HEK293 (cell line): ENCODE measurements around the gene PHF21A.

Experiments
- CTCF ChIA-PET: fragments of 350-600 bp; formaldehyde crosslinking; extraction: SDS; loops from one replicate; lab custom pipeline; 2021; ENCODE audit warnings: antibody characterized with exemption; lab: Yijun Ruan, JAX
- POLR2A ChIA-PET: fragments of 300-600 bp; formaldehyde crosslinking; extraction: SDS; loops from one replicate; lab custom pipeline; 2020; ENCODE audit warnings: antibody characterized with exemption, inconsistent platforms; lab: Yijun Ruan, JAX
- H3K27ac ChIP-seq: fragments of 200-500 bp; sonication (Bioruptor generic); 2 replicates; pipeline ENCODE4 v1.5.1; 2014; ENCODE audit warnings: low read depth, low read length, control low read depth, inconsistent platforms; ENCODE audit errors: extremely low read depth
- H3K36me3 ChIP-seq, 2 experiments: fragments of 200-500 bp in 1 of 2; sonication (Bioruptor generic) in 1 of 2; 1 replicate in 1 of 2; 2 replicates in 1 of 2; pipeline ENCODE4 v1.5.1; 2014 to 2017; ENCODE audit warnings: inconsistent platforms in 2 of 2, low read length in 2 of 2; ENCODE audit not compliant: control insufficient read depth in 2 of 2, insufficient read depth in 1 of 2
- H3K4me1 ChIP-seq: fragments of 200-500 bp; sonication (Bioruptor generic); 2 replicates; pipeline ENCODE4 v1.5.1; 2014; ENCODE audit warnings: mild to moderate bottlenecking, low read length, inconsistent platforms; ENCODE audit not compliant: control insufficient read depth, insufficient read depth
- H3K4me3 ChIP-seq: 2 replicates; pipeline ENCODE4 v1.5.1; 2011; ENCODE audit warnings: low read depth, mild to moderate bottlenecking, control low read depth, low read length, moderate library complexity
- H3K9me3 ChIP-seq: fragments of 200-500 bp; sonication (Bioruptor generic); 2 replicates; pipeline ENCODE4 v1.5.1; 2014; ENCODE audit warnings: low read depth, low read length, inconsistent platforms; ENCODE audit not compliant: control insufficient read depth, insufficient read depth
- GLI2 ChIP-seq: fragments of 450-650 bp; formaldehyde crosslinking; IDR thresholded peaks from 2 replicates; pipeline ENCODE4; 2017; ENCODE audit warnings: missing biosample characterization, missing genetic modification characterization, low read depth, borderline replicate concordance
- HOXA7 ChIP-seq: sonication (generic); formaldehyde crosslinking; IDR thresholded peaks from 2 replicates; pipeline ENCODE4 v1.8.1; 2022; ENCODE audit warnings: missing genetic modification reagents, borderline replicate concordance
- KLF16 ChIP-seq: fragments of 450-650 bp; formaldehyde crosslinking; IDR thresholded peaks from 2 replicates; pipeline ENCODE4 v1.5.1; 2017; ENCODE audit warnings: missing biosample characterization, missing genetic modification characterization
- REPIN1 ChIP-seq: fragments of 450-650 bp; formaldehyde crosslinking; IDR thresholded peaks from 2 replicates; pipeline ENCODE4 v1.5.1; 2017; ENCODE audit warnings: missing biosample characterization, missing genetic modification characterization, low read depth
- SP3 ChIP-seq: fragments of 450-650 bp; formaldehyde crosslinking; IDR thresholded peaks from 2 replicates; pipeline ENCODE4 v1.5.1; 2016; ENCODE audit warnings: missing biosample characterization, missing genetic modification characterization
- YY1 ChIP-seq: fragments of 450-650 bp; formaldehyde crosslinking; IDR thresholded peaks from 2 replicates; pipeline ENCODE4 v1.5.1; 2018; ENCODE audit warnings: missing biosample characterization, missing genetic modification characterization
- ZBTB8A ChIP-seq: fragments of 450-650 bp; formaldehyde crosslinking; IDR thresholded peaks from 2 replicates; pipeline ENCODE4 v1.5.1; 2016; ENCODE audit warnings: missing biosample characterization, missing genetic modification characterization
- ZFP3 ChIP-seq: fragments of 450-650 bp; formaldehyde crosslinking; IDR thresholded peaks from 2 replicates; pipeline ENCODE4 v1.5.1; 2016; ENCODE audit warnings: low read depth, missing biosample characterization, missing genetic modification characterization
- ZNF112 ChIP-seq: fragments of 450-650 bp; formaldehyde crosslinking; IDR thresholded peaks from 2 replicates; pipeline ENCODE4 v1.5.0; 2017; ENCODE audit warnings: missing biosample characterization, missing genetic modification characterization
- ZNF174 ChIP-seq: fragments of 450-650 bp; formaldehyde crosslinking; IDR thresholded peaks from 2 replicates; pipeline ENCODE4 v1.5.0; 2017; ENCODE audit warnings: missing biosample characterization, mild to moderate bottlenecking, missing genetic modification characterization
- ZNF335 ChIP-seq: fragments of 450-650 bp; formaldehyde crosslinking; conservative IDR thresholded peaks from 2 replicates; pipeline ENCODE4 v1.5.1; 2016; ENCODE audit warnings: missing biosample characterization, missing genetic modification characterization
- ZNF354C ChIP-seq: fragments of 450-650 bp; formaldehyde crosslinking; IDR thresholded peaks from 2 replicates; pipeline ENCODE4 v1.5.1; 2016; ENCODE audit warnings: missing biosample characterization, missing genetic modification characterization, low read depth, borderline replicate concordance
- ZNF48 ChIP-seq: fragments of 450-650 bp; formaldehyde crosslinking; IDR thresholded peaks from 2 replicates; pipeline ENCODE4 v1.5.1; 2016; ENCODE audit warnings: missing biosample characterization, missing genetic modification characterization
- ZNF629 ChIP-seq: fragments of 450-650 bp; formaldehyde crosslinking; IDR thresholded peaks from 2 replicates; pipeline ENCODE4 v1.5.1; 2017; ENCODE audit warnings: missing biosample characterization, missing genetic modification characterization
- ZNF658 ChIP-seq: fragments of 450-650 bp; formaldehyde crosslinking; IDR thresholded peaks from 2 replicates; pipeline ENCODE4; 2016; ENCODE audit warnings: missing biosample characterization, missing genetic modification characterization
- ZNF837 ChIP-seq: fragments of 450-650 bp; formaldehyde crosslinking; IDR thresholded peaks from 2 replicates; pipeline ENCODE4 v1.5.1; 2016; ENCODE audit warnings: missing biosample characterization, missing genetic modification characterization
- TF ChIP-seq, protein P1 (sequence below): fragments of 450-650 bp; formaldehyde crosslinking; IDR thresholded peaks from 2 replicates; pipeline ENCODE4 v1.5.1; 2016; ENCODE audit warnings: missing biosample characterization, missing genetic modification characterization
- TF ChIP-seq, protein P2 (sequence below): fragments of 450-650 bp; formaldehyde crosslinking; IDR thresholded peaks from 2 replicates; pipeline ENCODE4 v1.5.1; 2016; ENCODE audit warnings: missing biosample characterization, missing genetic modification characterization, borderline replicate concordance
- TF ChIP-seq, protein P3 (sequence below): fragments of 450-650 bp; formaldehyde crosslinking; IDR thresholded peaks from 2 replicates; pipeline ENCODE4 v1.5.1; 2016; ENCODE audit warnings: missing biosample characterization, missing genetic modification characterization
- TF ChIP-seq, protein P4 (sequence below): fragments of 450-650 bp; formaldehyde crosslinking; conservative IDR thresholded peaks from 2 replicates; pipeline ENCODE4 v1.5.1; 2016; ENCODE audit warnings: low read depth, missing biosample characterization, missing genetic modification characterization
- TF ChIP-seq, protein P5 (sequence below): fragments of 450-650 bp; IDR thresholded peaks from 2 replicates; pipeline ENCODE4 v1.5.1; 2018; ENCODE audit warnings: missing biosample characterization, mild to moderate bottlenecking, missing genetic modification characterization

The PHF21A gene

DNA sequence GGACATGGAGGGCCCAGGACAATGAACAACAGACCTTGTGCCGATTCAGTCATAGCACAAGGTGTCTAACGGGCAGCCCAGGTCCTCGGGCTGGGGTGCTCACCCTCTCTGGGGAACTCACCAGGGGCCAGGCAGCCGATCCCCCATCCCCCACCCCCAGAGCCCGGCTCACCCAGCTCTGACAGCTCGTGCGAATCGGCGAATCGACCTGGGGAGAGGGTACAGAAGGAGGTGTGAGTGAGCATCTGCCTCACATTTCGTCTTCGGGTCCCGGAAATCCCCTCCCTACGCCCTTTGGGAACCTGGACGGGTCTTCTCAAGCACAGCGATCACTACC, 204.0 kb downstream of the PHF21A start (continued):
- TF ChIP-seq ZNF112 (tag by site-specific recombination) (no peak), REPIN1 (no peak), ZFP3 (tag by site-specific recombination) (no peak), GLI2 (tag by site-specific recombination) (no peak), ZNF658 (tag by site-specific recombination) (no peak), ZNF335 (no peak)

DNA sequence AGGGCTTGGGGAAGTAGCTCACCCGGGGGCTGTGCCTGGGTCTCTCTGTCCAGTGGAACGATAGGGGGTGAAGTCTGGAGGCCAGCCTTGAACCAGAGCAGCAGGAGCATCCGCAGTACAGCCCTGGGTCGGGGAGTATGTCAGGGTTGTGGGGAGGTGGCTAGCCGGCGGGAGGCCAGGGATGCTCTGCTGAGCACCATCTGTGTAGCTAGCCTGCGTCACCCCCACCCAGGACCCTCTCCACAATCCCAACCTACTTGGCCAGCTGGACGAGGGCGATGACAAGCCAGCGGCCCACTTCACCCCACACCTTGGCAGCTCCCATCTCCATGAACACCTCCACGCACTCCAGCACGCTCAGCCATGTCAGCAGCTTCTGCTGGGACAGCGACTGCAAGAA, 205.8 kb downstream of the PHF21A start:
- ChIA-PET POLR2A (interaction anchor here (0.7 kb wide), 1 partner anchor 8 kb away, joined by 3 read pairs; no protein-coding TSS in a partner anchor), CTCF (interaction anchor here (0.6 to 2.0 kb wide), 3 partner anchors 39 to 50 kb away, joined by 3 to 7 read pairs (median 3); no protein-coding TSS in a partner anchor)
- H3K27ac ChIP-seq = no peak overlapping the region
- H3K4me3 ChIP-seq = no peak overlapping the region
- no peaks in the 10 kb centered on the region for H3K9me3 ChIP-seq
- H3K4me1 ChIP-seq = no peaks in the 10 kb centered on the region; the same call in 1 of the 2 replicates
- H3K36me3 ChIP-seq = peaks cover 0 to 46% of the 10 kb centered on the region in 2 experiments; a peak in 2 of 3 replicates
- TF ChIP-seq, protein P1, sequence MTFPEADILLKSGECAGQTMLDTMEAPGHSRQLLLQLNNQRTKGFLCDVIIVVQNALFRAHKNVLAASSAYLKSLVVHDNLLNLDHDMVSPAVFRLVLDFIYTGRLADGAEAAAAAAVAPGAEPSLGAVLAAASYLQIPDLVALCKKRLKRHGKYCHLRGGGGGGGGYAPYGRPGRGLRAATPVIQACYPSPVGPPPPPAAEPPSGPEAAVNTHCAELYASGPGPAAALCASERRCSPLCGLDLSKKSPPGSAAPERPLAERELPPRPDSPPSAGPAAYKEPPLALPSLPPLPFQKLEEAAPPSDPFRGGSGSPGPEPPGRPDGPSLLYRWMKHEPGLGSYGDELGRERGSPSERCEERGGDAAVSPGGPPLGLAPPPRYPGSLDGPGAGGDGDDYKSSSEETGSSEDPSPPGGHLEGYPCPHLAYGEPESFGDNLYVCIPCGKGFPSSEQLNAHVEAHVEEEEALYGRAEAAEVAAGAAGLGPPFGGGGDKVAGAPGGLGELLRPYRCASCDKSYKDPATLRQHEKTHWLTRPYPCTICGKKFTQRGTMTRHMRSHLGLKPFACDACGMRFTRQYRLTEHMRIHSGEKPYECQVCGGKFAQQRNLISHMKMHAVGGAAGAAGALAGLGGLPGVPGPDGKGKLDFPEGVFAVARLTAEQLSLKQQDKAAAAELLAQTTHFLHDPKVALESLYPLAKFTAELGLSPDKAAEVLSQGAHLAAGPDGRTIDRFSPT (tag by site-specific recombination) = no peak
- TF ChIP-seq, protein P2, sequence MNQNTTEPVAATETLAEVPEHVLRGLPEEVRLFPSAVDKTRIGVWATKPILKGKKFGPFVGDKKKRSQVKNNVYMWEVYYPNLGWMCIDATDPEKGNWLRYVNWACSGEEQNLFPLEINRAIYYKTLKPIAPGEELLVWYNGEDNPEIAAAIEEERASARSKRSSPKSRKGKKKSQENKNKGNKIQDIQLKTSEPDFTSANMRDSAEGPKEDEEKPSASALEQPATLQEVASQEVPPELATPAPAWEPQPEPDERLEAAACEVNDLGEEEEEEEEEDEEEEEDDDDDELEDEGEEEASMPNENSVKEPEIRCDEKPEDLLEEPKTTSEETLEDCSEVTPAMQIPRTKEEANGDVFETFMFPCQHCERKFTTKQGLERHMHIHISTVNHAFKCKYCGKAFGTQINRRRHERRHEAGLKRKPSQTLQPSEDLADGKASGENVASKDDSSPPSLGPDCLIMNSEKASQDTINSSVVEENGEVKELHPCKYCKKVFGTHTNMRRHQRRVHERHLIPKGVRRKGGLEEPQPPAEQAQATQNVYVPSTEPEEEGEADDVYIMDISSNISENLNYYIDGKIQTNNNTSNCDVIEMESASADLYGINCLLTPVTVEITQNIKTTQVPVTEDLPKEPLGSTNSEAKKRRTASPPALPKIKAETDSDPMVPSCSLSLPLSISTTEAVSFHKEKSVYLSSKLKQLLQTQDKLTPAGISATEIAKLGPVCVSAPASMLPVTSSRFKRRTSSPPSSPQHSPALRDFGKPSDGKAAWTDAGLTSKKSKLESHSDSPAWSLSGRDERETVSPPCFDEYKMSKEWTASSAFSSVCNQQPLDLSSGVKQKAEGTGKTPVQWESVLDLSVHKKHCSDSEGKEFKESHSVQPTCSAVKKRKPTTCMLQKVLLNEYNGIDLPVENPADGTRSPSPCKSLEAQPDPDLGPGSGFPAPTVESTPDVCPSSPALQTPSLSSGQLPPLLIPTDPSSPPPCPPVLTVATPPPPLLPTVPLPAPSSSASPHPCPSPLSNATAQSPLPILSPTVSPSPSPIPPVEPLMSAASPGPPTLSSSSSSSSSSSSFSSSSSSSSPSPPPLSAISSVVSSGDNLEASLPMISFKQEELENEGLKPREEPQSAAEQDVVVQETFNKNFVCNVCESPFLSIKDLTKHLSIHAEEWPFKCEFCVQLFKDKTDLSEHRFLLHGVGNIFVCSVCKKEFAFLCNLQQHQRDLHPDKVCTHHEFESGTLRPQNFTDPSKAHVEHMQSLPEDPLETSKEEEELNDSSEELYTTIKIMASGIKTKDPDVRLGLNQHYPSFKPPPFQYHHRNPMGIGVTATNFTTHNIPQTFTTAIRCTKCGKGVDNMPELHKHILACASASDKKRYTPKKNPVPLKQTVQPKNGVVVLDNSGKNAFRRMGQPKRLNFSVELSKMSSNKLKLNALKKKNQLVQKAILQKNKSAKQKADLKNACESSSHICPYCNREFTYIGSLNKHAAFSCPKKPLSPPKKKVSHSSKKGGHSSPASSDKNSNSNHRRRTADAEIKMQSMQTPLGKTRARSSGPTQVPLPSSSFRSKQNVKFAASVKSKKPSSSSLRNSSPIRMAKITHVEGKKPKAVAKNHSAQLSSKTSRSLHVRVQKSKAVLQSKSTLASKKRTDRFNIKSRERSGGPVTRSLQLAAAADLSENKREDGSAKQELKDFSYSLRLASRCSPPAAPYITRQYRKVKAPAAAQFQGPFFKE = no peak
- TF ChIP-seq, protein P3, sequence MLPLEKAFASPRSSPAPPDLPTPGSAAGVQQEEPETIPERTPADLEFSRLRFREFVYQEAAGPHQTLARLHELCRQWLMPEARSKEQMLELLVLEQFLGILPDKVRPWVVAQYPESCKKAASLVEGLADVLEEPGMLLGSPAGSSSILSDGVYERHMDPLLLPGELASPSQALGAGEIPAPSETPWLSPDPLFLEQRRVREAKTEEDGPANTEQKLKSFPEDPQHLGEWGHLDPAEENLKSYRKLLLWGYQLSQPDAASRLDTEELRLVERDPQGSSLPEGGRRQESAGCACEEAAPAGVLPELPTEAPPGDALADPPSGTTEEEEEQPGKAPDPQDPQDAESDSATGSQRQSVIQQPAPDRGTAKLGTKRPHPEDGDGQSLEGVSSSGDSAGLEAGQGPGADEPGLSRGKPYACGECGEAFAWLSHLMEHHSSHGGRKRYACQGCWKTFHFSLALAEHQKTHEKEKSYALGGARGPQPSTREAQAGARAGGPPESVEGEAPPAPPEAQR (tag by site-specific recombination) = no peak
- TF ChIP-seq ZNF837 (tag by site-specific recombination) (no peak), ZNF629 (tag by site-specific recombination) (no peak), SP3 (tag by site-specific recombination) (no peak), ZNF335 (no peak), YY1 (tag by site-specific recombination) (no peak), ZNF354C (tag by site-specific recombination) (no peak), HOXA7 (CRISPR knock-in tag) (no peak), ZNF48 (no peak), KLF16 (tag by site-specific recombination) (no peak), ZNF174 (tag by site-specific recombination) (no peak), ZBTB8A (tag by site-specific recombination) (no peak)
- TF ChIP-seq, protein P4, sequence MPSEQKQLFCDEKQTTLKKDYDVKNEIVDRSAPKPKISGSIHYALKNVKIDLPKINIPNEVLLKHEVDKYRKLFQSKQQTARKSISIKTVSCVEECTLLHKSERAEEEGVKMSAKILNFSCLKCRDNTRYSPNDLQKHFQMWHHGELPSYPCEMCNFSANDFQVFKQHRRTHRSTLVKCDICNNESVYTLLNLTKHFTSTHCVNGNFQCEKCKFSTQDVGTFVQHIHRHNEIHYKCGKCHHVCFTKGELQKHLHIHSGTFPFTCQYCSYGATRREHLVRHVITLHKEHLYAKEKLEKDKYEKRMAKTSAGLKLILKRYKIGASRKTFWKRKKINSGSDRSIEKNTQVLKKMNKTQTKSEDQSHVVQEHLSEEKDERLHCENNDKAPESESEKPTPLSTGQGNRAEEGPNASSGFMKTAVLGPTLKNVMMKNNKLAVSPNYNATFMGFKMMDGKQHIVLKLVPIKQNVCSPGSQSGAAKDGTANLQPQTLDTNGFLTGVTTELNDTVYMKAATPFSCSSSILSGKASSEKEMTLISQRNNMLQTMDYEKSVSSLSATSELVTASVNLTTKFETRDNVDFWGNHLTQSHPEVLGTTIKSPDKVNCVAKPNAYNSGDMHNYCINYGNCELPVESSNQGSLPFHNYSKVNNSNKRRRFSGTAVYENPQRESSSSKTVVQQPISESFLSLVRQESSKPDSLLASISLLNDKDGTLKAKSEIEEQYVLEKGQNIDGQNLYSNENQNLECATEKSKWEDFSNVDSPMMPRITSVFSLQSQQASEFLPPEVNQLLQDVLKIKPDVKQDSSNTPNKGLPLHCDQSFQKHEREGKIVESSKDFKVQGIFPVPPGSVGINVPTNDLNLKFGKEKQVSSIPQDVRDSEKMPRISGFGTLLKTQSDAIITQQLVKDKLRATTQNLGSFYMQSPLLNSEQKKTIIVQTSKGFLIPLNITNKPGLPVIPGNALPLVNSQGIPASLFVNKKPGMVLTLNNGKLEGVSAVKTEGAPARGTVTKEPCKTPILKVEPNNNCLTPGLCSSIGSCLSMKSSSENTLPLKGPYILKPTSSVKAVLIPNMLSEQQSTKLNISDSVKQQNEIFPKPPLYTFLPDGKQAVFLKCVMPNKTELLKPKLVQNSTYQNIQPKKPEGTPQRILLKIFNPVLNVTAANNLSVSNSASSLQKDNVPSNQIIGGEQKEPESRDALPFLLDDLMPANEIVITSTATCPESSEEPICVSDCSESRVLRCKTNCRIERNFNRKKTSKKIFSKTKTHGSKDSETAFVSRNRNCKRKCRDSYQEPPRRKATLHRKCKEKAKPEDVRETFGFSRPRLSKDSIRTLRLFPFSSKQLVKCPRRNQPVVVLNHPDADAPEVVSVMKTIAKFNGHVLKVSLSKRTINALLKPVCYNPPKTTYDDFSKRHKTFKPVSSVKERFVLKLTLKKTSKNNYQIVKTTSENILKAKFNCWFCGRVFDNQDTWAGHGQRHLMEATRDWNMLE (tag by site-specific recombination) = no peak
- TF ChIP-seq, protein P5, sequence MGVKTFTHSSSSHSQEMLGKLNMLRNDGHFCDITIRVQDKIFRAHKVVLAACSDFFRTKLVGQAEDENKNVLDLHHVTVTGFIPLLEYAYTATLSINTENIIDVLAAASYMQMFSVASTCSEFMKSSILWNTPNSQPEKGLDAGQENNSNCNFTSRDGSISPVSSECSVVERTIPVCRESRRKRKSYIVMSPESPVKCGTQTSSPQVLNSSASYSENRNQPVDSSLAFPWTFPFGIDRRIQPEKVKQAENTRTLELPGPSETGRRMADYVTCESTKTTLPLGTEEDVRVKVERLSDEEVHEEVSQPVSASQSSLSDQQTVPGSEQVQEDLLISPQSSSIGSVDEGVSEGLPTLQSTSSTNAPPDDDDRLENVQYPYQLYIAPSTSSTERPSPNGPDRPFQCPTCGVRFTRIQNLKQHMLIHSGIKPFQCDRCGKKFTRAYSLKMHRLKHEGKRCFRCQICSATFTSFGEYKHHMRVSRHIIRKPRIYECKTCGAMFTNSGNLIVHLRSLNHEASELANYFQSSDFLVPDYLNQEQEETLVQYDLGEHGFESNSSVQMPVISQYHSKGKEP (tag by site-specific recombination) = no peak
